Ovary (tissue), 9 donors: ENCODE data around the gene GDF11. TPM values are rescaled to one million over a fixed set of nuclear protein-coding genes. Genes with fewer than 3 reads are reported as not detected.
A peak's percentile ranks its signal among the peaks of the same experiment; 100 is the strongest.

ENCODE experiments used
- DNase-seq, 5 donors: peaks; one replicate each; pipeline ENCODE4 v3.0.0-alpha.2; 2019 to 2020
- H3K27ac ChIP-seq, 2 donors: fragments of 200-600 bp; one replicate each; pipeline versions ENCODE4 v1.5.1 to v1.8.0; 2019 to 2022
- H3K27me3 ChIP-seq: fragments of 200-600 bp; one replicate; pipeline ENCODE4 v1.8.0; 2022
- H3K36me3 ChIP-seq: fragments of 200-600 bp; sonication (generic); one replicate; pipeline ENCODE4 v1.5.1; 2019
- H3K4me1 ChIP-seq: one replicate; pipeline ENCODE4 v1.8.1; 2013; ENCODE audit warnings: mild to moderate bottlenecking, moderate library complexity; ENCODE audit not compliant: insufficient read depth
- H3K4me3 ChIP-seq: fragments of 200-600 bp; sonication (generic); one replicate; pipeline ENCODE4 v1.5.1; 2017
- H3K9me3 ChIP-seq, 2 donors: fragments of 200-600 bp in 1 of 2; sonication (generic) in 1 of 2; one replicate each; pipeline versions ENCODE4 v1.5.1 to v1.8.1; 2013 to 2019; ENCODE audit warnings: mild to moderate bottlenecking in 1 of 2, moderate library complexity in 1 of 2
- CTCF ChIP-seq, 3 donors: fragments of 450-650 bp in 2 of 3; fragments of 200-600 bp in 1 of 3; IDR thresholded peaks; one replicate each; pipeline versions ENCODE4 v1.5.1 to v1.8.0; 2016 to 2022; ENCODE audit warnings: antibody characterized with exemption in 3 of 3, mild to moderate bottlenecking in 1 of 3
- EP300 ChIP-seq: sonication (generic); formaldehyde crosslinking; IDR thresholded peaks from one replicate; pipeline ENCODE4 v1.6.1; 2017; ENCODE audit warnings: antibody characterized with exemption
- POLR2A ChIP-seq: fragments of 450-650 bp; IDR thresholded peaks from one replicate; pipeline ENCODE4 v1.6.1; 2017; ENCODE audit warnings: antibody characterized with exemption, mild to moderate bottlenecking, moderate library complexity
- WGBS, 3 donors: extraction: QIAGEN DNeasy Blood & Tissue Kit in 1 of 3; methylation state at CpG; one replicate each; pipeline versions ENCODE4 v1.1.5 to v1.1.7; 2013 to 2017; 5-methylcytosine and 5-hydroxymethylcytosine counted together
- intact Hi-C, 4 donors: fragments of 100-400 bp; cut with DNase I; formaldehyde crosslinking; loops; one replicate each; pipeline versions ENCODE4 v1.11.0 to v1.15.1; 2022 to 2023
- polyA plus RNA-seq, 2 donors: library from polyadenylated mRNA; stranded (reverse); fragments of 200-250 nt in 1 of 2; fragments of 350-450 nt in 1 of 2; fragmentation: Illumina TruSeq in 1 of 2; extraction: RNeasy Lipid Tissue Mini Kit (QIAGEN cat#74804) in 1 of 2; gene quantifications; one replicate each; pipeline ENCODE4 v1.2.3, GENCODE V29; 2013 to 2014
- total RNA-seq, 7 donors: library from RNA; depleted of rRNA in 2 of 7; stranded (reverse); fragments of >200 nt in 2 of 7; fragmentation: NEBNext Ultra II Directional in 3 of 7; extraction: Animal tissue kit (Norgen Biotek cat#: 25700) in 3 of 7; gene quantifications; one replicate each; pipeline versions ENCODE4 v1.1.0 to v1.2.4, GENCODE V29; 2016 to 2023
- donor health status: DM: no; HTN: no; CAD: no; lungs with moderate emphysema.
- donor health status: DM: no; HTN: no; CAD: no.
- donor health status: Bipolar disorder and iron deficiency.
- donor health status: DM: yes; HTN: yes; CAD: no.
- donor health status: DM: no; HTN: no; CAD: no.
- donor health status: DM: yes; HTN: yes; CAD: no.

The GDF11 gene
- total and polyA plus RNA-seq, 9 donors = 2.2 to 27.7 (median 9.8) TPM

GRCh38 chr12:55727643-55728185 is 15.2 kb upstream of the GDF11 start:
- Histone ChIP-seq H3K4me1 (peaks cover 12% of the 10 kb centered on the region), H3K27me3 (no peaks in the 10 kb centered on the region), H3K9me3 (no peaks in the 10 kb centered on the region), H3K4me3 (peak overlapping the region; percentile 96), H3K27ac (peak overlapping the region; percentile 94 to 99), H3K36me3 (no peaks in the 10 kb centered on the region)
- peak; percentile 72 to 82 (median 78) for DNase-seq
- intact Hi-C loops = loop anchor here in 1 of 4 donors (5.0 kb wide), 1 partner anchor 200 kb away; the partner anchor contains the start of gene PYM1
- TF ChIP-seq POLR2A (no peak), EP300 (no peak), CTCF (IDR thresholded peaks at IDR 0.05) (peak in 1 of 3 donors; percentile 7)
- 1 to 2% (median 1%) methylated on average over 9 of the region's 9 CpGs for WGBS, 3 donors

GRCh38 chr12:55728186-55728938 is 14.6 kb upstream of the GDF11 start:
- intact Hi-C loops = loop anchor here in 1 of 4 donors (5.0 kb wide), 1 partner anchor 199 kb away; the partner anchor contains the start of gene PYM1
- WGBS, 3 donors = 0 to 1% (median 0%) methylated on average over 28 to 61 of the region's 61 CpGs
- peak; percentile 87 to 91 (median 89) for DNase-seq
- Histone ChIP-seq H3K4me1 (peaks cover 12% of the 10 kb centered on the region), H3K27me3 (no peaks in the 10 kb centered on the region), H3K4me3 (peak overlapping the region; percentile 96), H3K36me3 (no peaks in the 10 kb centered on the region), H3K9me3 (no peaks in the 10 kb centered on the region), H3K27ac (peak overlapping the region; percentile 94 to 99)
- TF ChIP-seq POLR2A = no peak
- TF ChIP-seq CTCF (IDR thresholded peaks at IDR 0.05) = no peak
- no peak for TF ChIP-seq EP300

- peak within 1 kb of the TSS; percentile 94 to 99 for H3K27ac ChIP-seq
- no peaks in the 10 kb centered on the region for H3K9me3 ChIP-seq
- peak; percentile 78 for TF ChIP-seq POLR2A
- TF ChIP-seq EP300 = peak; percentile 89
- no peak for TF ChIP-seq CTCF (IDR thresholded peaks at IDR 0.05)
- peaks cover 12% of the 10 kb centered on the region for H3K4me1 ChIP-seq
- H3K27me3 ChIP-seq = no peaks in the 10 kb centered on the region
- 1% methylated on average over 28 to 61 of the region's 61 CpGs for WGBS, 3 donors
- intact Hi-C loops = loop anchor here in 1 of 4 donors (5.0 kb wide), 1 partner anchor 198 kb away; the partner anchor contains the start of gene PYM1
- H3K36me3 ChIP-seq = no peaks in the 10 kb centered on the region
- H3K4me3 ChIP-seq = peak within 1 kb of the TSS; percentile 96
- DNase-seq = peak; percentile 94 to 96 (median 94)
Measured at GRCh38 chr12:55728939-55729818, 13.7 kb upstream of the GDF11 start, which contains the start of gene CD63. Gene CD63, minus strand, starts transcription at chr12:55729009. Its CDS starts 668 bp downstream, at chr12:55728341.
